Fibroblast of peridontal ligament (primary cell): ENCODE data around the gene IKZF3.
"Not testable (repeated sequence)": the region's sequence is repeated elsewhere in the genome, so short reads cannot be mapped to it uniquely, and the experiment has no call there.

Experiments
- DNase-seq: peaks from one replicate; pipeline ENCODE4 v3.0.0-alpha.2; 2010; ENCODE audit errors: extremely low read depth

Gene IKZF3

DNA sequence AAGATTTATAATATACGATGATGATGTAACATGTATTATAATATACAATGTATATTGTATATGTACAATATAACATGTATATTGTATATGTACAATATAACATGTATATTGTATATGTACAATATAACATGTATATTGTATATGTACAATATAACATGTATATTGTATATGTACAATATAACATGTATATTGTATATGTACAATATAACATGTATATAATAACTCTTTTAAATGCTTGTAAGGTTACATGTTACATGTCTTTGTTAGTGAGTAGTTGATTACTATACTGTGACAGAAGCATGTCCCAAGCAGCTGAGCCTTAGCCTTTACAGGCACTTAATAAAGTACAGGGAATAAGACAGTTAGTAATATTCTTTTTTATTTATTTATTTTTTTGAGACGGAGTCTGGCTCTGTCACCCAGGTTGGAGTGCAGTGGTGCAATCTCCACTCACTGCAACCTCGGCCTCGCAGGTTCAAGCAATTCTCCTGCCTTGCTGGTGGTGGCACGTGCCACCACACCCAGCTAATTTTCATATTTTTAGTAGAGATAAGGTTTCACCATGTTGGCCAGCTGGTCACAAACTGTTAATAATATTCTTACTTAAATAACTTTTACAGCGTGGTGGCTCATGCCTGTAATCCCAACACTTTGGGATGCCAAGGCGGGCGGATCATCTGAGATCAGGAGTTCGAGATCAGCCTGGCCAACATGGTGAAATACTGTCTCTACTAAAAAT lies 8.0 kb downstream of the IKZF3 start:
- DNase-seq = not testable (repeated sequence)

DNA sequence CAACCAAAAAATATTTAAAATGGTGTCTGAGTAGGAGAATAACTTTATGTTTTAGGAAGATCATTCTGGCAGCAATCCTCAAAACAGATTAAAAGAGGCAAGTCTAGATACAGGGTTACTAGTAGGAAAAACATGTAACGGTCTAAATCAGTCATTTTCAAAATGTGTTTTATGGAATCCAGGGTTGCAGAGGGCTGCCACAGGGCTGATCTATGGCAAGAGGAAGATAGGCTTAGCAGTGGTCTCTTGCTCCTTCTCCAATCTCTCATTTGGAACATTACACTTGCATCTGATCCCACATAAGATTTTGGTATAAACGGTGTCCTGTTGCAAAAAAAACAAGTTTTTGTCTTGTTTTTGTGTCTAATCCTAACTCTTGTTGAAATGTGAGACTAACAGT lies 9.2 kb downstream of the IKZF3 start:
- DNase-seq = no peak

DNA sequence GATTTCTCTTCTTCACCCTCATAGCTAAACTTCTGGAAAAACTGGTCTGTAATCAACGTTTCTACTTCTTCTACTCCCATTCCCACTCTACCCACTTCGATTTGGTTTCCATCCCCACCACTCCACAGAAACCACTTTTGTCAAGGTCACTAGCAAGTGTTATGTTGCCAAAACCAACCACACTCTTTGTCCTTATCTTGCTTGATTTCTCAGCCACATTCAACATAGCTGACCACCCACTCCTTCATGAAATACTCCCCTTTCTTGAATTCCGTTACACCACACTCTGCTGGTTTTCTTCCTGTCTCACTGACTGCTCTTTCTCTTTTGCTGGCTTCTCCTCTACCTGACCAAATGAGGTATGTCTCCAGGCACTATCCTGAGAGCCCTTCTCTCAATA lies 11.9 kb downstream of the IKZF3 start:
- no peak for DNase-seq

DNA sequence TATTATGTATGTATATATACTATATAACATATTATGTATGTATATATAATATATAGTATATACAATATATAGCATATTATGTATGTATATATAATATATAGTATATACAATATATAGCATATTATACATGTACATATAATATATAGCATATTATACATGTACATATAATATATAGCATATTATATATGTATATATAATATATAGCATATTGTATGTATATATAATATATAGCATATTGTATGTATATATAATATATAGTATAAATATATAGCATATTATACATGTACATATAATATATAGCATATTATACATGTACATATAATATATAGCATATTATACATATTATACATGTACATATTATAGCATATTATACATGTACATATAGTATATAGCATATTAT lies 13.9 kb downstream of the IKZF3 start:
- DNase-seq = not testable (repeated sequence)

DNA sequence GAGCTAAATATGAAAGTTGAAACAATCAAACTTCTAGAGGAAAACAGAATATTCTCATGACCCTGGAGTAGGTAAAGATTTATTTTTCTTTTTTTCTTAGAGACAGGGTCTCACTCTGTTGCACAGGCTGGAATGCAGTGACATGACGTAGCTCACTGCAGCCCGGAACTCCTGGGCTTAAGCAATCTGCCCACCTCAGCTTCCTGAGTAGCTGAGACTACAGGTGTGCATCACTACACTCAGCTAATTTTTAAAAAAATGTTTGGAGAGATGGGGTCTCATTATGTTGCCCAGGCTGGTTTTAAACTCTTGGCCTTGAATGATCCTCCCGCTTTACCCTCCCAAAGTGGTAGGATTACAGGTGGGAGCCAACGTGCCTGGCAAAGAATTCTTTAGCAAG lies 15.5 kb downstream of the IKZF3 start:
- DNase-seq = no peak

DNA sequence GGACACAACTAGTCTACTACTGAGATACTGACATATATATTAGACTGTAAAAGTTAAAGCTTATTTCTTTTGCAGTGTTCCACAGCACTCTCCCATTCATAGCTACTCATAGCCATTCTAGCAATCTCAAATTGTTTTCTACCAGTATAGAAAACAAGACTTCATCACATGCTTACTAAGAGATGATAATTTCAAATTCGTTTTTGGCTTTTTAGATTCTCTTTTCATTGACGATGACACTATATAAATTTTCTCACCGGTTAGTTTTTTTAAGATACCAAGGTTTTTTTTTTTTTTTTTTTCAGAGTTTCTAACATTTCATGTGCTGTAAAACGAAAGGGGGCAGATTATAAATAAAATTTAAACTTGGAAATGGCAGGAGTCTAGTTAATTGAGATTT lies 17.9 kb downstream of the IKZF3 start:
- no peak for DNase-seq

DNA sequence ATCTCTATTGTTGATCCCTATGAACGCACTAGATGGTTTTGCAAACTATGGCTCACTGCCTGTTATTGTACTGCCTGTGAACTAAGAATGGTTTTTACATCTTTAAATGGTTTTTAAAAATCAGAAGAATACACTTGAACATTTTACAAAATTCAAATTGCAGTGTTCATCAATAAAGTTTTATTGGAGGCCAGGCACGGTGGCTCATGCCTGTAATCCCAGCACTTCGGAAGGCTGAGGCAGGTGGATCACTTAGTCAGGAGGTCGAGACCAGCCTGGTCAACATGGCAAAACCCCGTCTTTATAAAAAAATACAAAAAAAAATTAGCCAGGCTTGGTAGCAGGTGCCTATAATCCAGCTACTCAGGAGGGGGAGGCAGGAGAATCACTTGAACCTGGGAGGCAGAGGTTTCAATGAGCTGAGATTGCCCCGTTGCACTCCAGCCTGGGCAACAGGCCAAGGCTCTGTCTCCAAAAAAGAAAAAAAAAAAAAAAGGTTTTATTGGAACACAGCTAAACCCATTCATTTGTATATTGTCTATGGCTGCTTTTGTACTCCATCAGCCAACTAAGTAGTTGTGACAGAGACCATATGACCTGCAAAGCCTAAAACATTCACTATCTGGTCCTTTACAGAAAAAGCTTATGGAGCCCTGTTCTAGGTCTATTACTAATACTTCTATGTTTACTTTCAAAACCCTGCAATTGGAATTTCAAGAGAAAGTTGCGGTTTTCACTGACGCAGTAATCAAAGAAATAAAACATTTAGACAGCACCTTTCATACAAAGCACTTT lies 18.9 kb downstream of the IKZF3 start:
- no peak for DNase-seq

DNA sequence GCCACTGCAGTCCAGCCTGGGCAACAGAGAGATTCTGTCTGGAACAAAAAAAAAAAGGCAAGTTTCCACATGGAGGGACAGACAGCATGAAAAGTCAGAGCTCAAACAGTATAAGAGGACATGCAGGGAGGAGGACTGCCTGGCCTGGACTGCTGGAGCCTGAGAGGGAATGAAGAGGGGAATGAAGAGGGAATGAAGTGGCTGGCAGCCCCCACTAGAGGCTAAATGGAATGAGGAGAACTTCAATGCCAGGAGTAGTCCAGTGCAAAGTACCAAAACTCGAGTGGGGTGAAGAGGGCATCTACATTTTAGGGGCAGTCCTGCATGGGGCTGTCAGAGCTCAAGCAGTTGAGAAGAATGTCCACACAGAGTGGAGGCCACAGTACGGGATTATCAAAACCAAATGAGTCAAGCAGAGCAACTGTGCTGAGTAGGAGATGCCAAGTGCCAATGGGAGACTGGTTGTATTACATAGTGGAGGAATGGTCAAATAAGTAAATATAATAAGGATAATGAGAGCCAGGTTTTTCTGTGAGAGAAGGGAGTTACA lies 22.9 kb downstream of the IKZF3 start:
- no peak for DNase-seq

DNA sequence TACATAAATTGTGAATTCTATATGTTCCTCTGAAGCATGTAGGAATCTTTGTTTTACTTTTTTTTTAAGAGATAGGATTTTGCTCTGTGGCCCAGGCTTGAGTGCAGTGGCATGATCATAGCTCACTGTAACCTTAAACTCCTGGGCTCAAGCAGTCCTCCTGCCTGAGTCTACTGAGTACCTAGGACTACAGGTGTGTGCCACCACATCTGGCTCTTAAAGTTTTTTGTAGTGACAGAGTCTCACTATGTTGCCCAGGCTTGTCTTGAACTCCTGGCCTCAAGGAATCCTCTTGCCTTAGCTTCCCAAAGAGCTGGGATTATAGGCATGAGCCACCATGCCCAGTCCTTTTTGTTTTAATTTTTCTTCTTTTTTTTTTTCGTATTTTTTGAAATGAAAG lies 25.3 kb downstream of the IKZF3 start:
- no peak for DNase-seq

DNA sequence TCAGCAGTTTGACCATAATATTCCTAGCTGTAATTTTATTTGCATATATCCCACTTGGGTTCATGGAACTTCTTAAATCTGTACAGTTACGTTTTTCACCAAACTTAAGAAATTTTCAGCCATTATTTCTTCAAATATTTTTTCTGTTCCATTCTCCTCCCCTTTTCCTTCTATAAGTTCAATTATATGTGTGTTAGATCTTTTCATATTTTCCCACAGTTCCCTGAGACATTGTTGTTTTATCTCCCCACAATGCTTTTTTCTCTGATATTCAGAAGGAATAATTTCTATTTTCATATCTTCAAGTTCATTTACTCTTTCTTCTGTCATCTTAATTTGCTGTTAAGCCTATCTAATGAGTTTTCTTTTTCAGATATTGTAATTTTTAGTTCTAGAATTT lies 26.1 kb downstream of the IKZF3 start:
- no peak for DNase-seq

DNA sequence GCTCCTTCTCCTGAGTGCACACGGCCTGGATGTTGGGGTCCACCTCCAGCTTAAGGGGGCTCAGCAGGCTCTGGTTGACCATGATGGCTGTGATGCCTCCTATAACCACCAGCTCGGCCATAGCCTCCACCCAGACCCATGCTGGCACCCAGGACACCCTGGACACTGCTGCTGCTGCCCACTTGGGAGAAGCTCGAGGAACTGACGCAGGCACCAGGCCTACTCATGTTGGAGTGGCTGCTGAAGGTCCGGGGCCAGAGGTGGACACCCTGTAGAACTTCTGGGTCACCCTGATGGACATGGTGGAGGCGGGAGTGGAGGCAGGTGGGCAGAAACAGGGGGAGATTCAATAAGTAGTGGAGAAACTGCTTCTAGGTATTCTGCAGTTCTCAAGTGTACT lies 28.0 kb downstream of the IKZF3 start:
- DNase-seq = no peak

DNA sequence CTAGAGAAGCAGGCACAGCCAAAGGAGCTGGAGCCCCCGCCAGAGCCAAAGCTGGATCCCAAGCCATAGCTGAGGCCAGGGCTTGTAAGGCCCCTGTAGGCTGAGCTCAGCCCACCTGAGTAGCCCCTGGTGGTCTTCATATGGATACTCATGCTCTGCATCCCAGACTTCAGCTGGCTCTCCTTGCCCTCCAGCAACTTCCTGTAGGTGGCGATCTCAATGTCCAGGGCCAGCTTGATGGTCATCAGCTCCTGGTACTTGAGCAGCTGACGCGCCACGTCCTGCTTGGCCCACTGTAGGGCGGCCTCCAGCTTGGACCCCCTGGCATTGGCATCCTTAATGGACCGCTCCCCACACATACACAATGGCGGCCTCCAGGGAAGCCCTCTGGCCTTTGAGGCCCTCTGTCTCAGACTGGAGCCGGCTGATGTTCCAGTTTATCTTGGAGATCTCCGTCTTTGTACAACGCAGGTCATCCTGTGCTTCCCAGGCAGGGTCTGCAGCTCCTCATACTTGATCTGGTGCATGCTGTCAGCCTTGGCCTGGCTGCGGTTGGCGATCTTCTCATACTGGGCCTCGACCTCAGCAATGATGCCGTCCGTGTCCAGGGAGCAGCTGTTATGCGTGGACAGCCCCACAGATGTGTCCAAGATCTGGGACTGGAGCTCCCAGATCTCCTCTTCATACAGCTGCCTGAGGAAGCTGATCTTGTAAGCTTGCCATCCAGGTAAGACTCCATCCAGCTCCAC lies 28.9 kb downstream of the IKZF3 start:
- no peak for DNase-seq

DNA sequence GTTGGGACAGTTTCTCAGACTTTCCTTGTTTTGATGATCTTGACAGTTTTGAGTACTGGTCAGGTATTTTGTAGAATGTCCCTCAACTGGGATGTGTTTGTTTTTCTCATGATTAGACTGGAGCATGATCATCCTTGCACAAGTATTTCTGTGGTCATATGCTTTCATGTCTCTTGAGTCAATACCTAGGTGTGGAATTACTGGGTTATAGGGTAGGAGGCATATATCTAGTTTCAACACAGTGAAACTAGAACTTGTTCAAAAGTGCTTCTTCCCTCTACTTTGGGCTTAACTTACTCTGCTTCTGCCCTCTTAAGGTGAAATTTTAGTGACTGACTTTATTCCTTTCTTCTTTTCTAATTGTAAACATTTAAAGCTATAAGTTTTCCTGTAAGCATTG lies 30.1 kb downstream of the IKZF3 start:
- no peak for DNase-seq

DNA sequence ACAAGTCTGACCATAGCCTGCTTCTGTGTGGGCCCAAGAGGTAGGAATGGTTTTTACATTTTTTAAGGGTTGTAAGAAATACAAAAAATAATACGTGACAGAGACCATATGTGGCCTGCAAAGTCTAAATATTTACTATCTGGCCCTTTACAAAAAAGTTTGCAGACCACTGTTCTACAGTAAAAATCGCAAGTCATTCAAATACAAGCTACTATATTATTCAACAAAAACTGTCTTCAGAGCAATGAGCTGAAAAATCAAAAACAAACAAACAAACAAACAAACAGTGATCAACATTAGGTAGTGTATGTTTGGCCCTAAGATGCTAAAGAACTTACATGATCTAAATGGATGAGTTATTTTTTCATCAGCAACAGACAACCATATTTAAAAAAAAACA lies 32.5 kb downstream of the IKZF3 start:
- no peak for DNase-seq

DNA sequence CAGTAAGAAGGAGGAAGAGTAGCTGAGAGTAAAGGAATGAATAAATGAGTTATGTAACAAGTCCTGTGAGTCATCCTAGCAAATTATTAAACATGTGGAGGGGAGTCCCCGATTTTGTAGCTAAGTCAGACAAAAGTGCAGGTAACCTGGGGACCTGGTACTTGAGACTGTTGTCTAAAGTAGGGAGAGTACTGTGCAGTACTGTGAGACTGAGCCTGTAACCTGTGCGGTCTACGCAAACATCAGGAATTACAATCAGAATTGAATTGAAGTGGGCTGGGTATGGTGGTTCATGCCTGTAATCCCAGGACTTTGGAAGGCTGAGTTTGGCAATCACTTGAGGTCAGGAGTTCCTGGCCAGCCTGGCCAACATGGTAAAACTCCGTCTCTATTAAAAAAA lies 35.7 kb downstream of the IKZF3 start:
- DNase-seq = no peak

DNA sequence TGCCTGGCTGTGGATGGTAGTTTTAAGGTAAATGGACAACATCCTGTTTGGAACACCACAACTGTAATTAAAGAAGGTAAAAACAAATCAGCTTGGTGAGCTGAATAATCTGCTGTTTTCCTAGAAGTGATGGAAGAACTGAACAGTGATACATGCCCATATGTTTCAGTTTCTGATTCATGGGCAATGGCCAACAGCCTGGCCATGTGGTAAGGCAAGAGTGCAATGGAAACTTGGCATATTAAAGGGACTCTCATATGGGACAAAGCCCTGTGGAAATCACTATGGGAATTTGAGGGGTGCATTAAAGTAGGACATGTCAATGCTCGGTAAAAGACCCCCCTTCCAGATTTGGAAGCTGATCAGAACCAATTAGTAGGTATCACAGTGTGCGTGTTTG lies 37.8 kb downstream of the IKZF3 start:
- no peak for DNase-seq

DNA sequence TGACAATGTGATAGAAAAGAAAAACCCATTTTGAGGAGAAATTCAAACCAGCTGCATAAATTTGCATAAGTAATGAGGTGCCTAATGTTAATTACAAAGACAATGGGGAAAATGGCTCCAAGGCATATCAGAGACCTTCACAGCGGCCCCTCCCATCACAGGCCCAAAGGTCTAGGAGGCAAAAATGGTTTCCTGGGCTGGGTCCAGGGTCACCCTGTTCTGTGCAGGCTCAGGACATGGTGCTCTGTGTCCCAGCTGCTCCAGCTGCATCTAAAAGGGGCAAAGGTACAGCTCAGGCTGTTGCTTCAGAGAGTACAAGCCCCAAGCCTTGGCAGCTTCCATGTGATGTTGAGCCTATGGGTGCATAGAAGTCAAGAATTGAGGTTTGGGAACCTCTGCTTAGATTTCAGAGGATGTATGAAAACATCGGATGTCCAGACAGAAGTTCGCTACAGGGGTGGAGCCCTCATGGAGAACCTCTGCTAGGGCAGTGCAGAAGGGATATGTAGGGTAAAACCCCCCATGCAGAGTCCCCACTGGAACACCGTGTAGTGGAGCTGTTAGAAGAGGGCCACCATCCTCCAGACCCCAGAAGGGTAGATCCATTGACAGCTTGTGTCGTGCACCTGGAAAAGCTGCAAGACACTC lies 40.6 kb downstream of the IKZF3 start:
- no peak for DNase-seq

DNA sequence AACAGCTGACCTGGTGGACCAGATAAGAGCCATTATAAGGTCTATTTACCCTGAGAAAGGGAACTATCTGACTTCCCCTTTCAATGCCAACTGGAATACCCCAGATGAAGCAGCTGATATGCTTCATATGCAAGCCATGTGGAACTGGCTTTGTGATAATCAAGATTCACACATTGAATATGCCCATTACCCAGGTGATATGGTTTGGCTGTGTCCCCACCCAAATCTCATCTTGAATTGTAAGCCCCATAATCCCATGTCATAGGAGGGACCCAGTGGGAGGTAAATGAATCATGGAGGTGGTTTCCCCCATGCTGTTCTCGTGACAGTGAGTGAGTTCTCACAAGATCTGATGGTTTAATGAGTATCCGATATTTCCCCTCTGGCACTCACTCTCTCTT lies 42.1 kb downstream of the IKZF3 start:
- no peak for DNase-seq

DNA sequence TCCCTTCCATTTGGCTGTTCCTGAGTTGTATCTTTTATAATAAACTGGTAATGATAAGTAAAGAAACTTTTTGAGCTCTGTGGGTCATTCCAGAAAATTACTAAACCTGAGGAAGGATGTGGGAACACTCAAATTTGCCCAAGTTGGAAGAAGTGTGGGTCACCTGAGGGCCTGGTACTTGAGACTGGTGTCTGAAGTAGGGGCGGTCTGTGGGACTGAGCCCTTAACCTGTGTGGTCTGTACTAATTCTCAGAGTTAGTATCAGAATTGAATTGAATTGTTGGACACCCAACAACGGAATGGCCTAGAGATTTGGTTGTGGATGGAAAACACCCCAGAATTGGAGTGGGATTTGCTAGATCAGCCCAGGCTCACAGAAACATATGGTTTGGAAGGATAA lies 43.1 kb downstream of the IKZF3 start:
- no peak for DNase-seq

DNA sequence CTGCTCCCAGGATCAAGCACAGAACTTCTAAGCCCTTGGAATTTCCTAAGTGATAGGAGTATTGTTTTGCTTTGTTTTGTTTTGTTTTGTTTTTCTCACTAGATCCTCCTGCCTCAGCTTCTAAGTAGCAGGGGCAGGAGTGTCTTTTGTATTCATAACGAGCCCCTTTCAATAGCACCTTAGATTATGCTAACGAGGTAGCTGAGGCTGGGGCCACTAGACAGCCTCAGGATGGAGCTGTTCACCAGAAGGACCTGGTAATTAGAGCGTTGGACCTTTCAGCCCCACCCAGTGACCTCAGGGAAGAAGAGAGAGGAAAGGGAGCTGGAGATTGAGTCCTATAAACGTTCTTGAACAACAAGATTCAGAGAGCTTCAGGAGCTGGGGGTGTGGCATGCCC lies 43.6 kb downstream of the IKZF3 start:
- no peak for DNase-seq

DNA sequence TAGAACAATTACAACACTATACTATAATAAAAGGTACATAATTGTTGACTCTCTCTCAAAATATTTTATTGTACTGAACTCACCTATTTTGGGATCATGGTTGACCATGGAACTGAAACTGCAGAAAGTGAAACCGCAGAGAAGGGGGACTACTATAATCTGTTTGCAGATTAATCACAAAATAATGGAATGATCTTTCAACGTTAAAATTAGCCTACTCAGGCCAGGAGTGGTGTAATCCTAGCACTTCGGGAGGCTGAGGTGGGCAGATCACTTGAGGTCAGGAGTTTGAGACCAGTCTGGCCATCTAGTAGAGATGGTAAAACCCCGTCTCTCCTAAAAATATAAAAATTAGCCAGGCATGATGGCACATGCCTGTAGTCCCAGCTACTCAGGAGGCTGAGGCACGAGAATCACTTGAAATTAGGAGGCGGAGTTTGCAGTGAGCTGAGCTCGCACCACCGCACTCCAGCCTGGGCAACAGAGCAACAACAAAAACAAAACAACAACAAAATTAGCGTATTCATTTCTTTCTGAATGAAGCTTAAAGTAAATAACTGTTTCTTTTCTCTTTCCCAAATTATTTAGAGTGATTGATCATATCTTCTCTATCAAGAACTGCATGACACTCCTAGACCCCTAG lies 45.6 kb downstream of the IKZF3 start:
- no peak for DNase-seq

DNA sequence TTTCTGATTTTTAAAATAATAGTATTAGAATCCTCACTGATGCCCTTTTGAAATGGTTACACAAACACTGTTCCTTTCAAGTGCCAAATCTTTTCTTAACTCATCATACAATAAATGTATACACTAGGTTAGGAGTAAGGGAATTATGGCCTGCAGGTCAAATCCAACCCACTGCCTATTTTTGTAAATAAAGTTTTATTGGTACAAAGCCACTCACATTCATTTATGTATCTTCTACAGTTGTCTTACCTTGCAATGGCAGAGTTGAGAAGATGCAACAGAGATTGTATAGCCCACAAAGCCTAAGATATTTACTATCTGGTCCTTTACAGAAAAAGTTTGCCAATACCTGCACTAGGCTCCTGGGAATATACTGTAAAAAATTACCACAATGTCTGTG lies 47.8 kb downstream of the IKZF3 start:
- no peak for DNase-seq
